GM19397 (cell line): Measurements from ENCODE around the gene IRS1.

Experiments used
- ATAC-seq: cut with Tn5 transposase; IDR thresholded peaks from one replicate; pipeline ENCODE4 v1.9.1; 2021; ENCODE audit warnings: mild to moderate bottlenecking, moderate library complexity; ENCODE audit not compliant: unreplicated experiment

IRS1 gene

DNA sequence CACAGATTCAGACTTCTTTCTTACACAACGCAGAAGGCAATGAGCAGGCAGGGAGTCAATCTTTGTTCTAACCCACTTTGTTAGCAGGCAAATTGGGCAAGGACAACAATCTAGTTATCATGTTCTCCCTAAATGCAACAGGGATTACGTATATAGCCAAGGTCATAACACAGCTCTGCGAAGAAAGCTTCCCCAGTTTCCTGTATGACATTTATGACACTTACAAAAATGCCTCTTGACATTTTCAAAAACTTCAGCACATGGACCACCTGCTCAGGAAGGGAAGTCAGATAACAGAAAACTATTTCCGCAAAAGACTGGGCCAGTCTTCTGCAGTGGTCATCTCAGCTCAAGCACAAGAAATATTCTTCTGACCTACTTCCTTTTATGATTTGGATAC lies 106.1 kb downstream of the IRS1 start:
- no peak for ATAC-seq

DNA sequence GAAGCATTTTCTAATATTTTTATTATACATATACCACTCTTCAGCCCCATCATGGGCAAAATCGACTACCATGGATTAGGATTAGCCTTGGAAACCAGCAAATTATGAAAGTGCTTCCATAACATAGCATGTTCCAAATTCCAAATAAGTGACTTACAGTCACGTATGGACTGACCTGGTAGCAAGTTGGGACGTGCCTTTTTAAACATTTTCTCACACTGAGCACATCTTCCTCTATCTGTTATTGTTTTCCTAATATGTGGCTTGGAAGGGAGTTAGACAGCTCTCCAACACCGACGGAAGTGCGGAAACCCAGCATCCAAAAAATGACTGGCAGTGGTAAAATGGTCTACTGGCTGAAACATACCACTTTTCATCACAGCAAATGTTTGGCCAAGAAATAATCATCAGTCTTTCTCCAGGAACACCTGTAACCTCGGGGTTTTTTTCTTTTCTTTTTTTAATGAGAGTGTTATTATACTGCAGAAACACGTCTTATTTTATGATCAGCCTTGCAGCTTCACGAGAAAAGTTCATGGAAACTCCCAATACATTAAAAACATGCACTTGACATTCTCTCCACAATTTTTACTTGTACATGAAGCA lies 107.0 kb downstream of the IRS1 start:
- no peak for ATAC-seq

DNA sequence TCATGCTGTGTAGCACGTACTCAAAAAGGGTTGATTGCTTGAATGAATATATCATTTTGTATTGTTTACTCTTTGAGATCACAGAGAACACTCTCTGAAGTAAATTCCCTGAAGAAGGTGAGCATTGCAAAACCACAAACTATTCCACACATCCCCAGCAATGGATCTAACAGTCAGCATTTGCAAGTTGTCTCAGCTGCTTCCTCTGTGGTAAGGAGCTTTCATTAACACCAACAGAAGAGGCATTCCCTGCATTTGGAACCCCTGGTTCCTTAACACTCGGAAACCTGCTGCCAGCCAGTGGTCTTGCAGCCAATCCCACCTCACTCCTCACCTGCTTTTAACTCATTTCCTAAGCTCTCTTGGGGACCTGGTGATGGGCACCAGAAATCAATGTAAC lies 108.4 kb downstream of the IRS1 start:
- no peak for ATAC-seq

DNA sequence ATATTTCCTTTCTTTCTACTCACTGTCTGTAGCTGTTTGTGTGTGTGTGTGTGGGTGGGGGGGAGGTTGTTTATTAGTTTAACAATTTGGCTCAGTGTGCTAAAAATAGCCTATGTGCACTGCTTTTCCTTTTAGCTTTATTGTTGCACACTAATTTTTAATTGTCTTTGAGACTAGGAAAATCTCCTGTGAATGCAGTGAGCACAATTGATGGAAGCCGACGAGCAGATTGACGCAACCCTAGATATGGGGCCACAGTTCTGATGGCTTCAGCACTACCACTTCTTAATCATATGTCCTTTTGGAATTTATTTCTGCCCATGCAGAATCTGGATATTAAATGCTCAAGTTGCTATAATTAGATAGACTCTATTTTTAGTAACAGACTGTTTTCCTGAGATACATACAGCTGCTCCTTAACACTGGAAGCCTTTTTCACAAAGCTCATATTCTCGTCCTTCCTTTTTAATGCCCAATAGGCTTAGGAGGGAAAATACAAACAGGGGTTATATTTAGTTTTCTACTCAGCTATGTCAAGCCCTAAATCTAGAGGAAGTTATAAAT lies 109.1 kb downstream of the IRS1 start:
- no peak for ATAC-seq

DNA sequence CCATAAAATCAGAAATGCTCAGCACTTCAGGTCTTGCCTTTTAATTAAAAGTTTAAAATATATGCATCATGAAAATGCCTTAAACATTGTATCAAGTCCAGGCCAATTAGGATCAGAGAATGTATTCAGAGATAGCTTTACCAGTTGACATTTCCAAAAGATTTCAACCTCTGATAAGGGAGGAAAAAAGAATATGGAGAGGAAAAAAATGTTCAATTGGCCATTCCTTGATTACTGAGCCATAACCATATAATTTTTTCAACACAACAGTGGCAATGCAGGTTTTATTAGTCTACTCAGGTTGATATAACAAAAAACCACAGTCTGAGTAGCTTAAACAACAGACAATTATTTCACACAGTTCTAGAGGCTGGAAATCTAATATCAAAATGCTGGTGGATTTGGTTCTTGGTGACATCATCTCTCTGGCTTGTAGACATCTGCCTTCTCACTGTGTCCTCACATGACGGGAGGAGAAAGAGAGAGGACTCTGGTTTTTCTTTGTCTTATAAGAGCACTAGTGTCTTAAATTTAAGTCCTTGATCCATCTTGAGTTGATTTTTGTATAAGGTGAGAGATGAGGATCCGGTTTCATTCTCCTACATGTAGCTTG lies 111.9 kb downstream of the IRS1 start:
- ATAC-seq: no peak

DNA sequence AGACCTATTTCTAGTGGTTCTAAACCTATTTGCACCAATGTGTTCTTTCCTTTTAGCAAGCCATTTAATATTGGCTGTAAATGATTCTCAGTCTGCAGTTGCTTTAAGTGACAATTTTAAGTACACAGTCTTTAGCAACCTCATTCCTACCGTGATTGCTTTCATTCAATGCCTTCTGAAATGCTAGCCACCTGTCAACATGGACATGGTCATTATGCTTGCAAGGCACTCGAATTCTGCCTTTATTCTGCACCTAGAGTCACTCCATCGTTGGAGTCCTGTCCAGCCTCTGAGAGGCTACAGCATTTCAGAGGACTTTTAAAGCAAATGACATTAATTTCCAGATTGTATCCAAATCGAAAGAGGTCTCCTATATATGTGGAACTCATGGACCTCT lies 115.1 kb downstream of the IRS1 start:
- ATAC-seq: no peak

DNA sequence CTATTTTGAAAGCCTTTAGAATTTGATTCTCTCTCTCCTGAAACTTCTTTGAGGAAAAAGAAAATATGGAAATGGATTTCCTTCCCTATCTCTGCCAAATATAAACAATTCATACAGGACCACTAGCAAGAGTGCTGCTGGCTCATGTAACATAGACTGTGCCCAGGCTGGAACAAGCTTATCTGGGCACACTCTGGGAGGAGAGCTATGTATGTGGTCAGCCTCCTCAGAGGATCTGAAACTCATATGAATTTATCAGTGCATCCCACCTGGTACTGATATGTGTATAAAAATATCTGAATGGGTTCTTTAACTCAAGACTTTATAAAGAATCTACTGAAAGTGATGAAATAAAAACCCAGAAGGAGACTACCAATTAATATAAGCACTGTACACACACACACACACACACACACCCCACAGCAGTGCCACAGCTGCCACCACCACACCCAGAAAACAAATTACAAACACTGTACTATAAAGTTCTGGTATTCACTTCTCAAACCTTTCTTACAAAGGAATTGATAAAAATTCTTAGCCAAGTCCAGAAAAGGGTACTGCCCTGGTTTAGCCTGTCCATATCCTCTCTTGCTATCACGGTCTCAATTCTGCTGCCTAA lies 115.6 kb downstream of the IRS1 start:
- ATAC-seq: no peak

DNA sequence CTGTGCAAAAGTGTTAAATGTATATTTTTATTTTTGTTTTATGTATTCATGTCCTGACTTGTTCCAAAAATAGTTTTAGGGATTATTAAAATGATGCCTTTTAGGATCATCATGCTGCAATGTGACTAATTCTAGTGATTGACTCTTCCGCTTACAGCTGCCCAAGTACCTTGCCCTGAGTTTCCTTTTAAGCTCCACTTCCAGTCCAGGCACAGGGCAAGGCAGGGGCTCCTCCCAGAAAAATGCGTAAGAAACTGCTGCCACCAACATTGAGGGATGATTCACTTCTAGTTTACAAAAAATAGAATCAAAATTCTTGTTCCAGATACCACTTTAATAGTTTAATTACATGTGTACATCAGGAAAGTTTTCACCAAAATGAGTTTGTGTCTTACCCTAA lies 116.4 kb downstream of the IRS1 start:
- no peak for ATAC-seq
